ENCODE measurements around the gene DHX29. TPM values are rescaled to one million over a fixed set of nuclear protein-coding genes. Genes with fewer than 3 reads are reported as not detected.

The DHX29 gene
- total RNA-seq, 1 experiment from 2014 or later = 30.1 TPM

- no TSS peak for BruUV-seq (replicated peaks)
- ChIA-PET CTCF (no interaction called here), POLR2A (no interaction called here)
- TF ChIP-seq CTCF (IDR thresholded peaks at IDR 0.05) = no peak
- no peak for TF ChIP-seq TCF7L2 (IDR thresholded peaks at IDR 0.05; ENCODE audit: low read depth, low read length)
- no peak for TF ChIP-seq POLR2AphosphoS5 (IDR thresholded peaks at IDR 0.05; ENCODE audit: low read depth, low read length)
- no peak for TF ChIP-seq REST (IDR thresholded peaks at IDR 0.05; ENCODE audit: insufficient read depth in 1 of 2, low read depth in 2 of 2, low read length in 1 of 2)
- TF ChIP-seq SIN3A (IDR thresholded peaks at IDR 0.05; ENCODE audit: borderline replicate concordance, insufficient read depth, low read depth, low read length) = no peak
- in situ Hi-C loops (cut with HindIII; ENCODE audit: low pct_unique_long_range_greater_than_20kb, low sequenced_read_pairs) = no loop called here
- Histone ChIP-seq H3K9me3 (ENCODE audit: control insufficient read depth, insufficient read depth, low read depth, low read length) (no peaks in the 10 kb centered on the region), H3K4me1 (ENCODE audit: control insufficient read depth, insufficient read depth, low read length) (no peaks in the 10 kb centered on the region), H3K27ac (ENCODE audit: low read length) (no peak overlapping the region), H3K27me3 (ENCODE audit: control insufficient read depth, insufficient read depth, low read length) (no peaks in the 10 kb centered on the region), H3K36me3 (ENCODE audit: control insufficient read depth, insufficient read depth, low read length) (no peaks in the 10 kb centered on the region), H3K4me3 (ENCODE audit: low read depth in 2 of 2, low read length in 2 of 2) (no peak overlapping the region)
- DNase-seq (ENCODE audit: low read depth, low spot score) = no peak
- no peak for ATAC-seq
- intact Hi-C loops (cut with micrococcal nuclease; ENCODE audit: unreplicated experiment) = no loop called here
Observed at GRCh38 chr5:55219770-55220169, 87.7 kb downstream of the DHX29 start.

GRCh38 chr5:55218967-55219366 lies 88.5 kb downstream of the DHX29 start:
- H3K4me1 ChIP-seq (ENCODE audit: control insufficient read depth, insufficient read depth, low read length) = no peaks in the 10 kb centered on the region
- no peaks in the 10 kb centered on the region for H3K27me3 ChIP-seq (ENCODE audit: control insufficient read depth, insufficient read depth, low read length)
- no peak overlapping the region for H3K27ac ChIP-seq (ENCODE audit: low read length)
- intact Hi-C loops (cut with micrococcal nuclease; ENCODE audit: unreplicated experiment) = no loop called here
- BruUV-seq (replicated peaks) = no TSS peak
- no peak overlapping the region for H3K4me3 ChIP-seq (ENCODE audit: low read depth in 2 of 2, low read length in 2 of 2)
- in situ Hi-C loops (cut with HindIII; ENCODE audit: low pct_unique_long_range_greater_than_20kb, low sequenced_read_pairs) = no loop called here
- no peak for DNase-seq (ENCODE audit: low read depth, low spot score)
- H3K9me3 ChIP-seq (ENCODE audit: control insufficient read depth, insufficient read depth, low read depth, low read length) = no peaks in the 10 kb centered on the region
- no peak for ATAC-seq
- CTCF ChIA-PET = no interaction called here
- no peaks in the 10 kb centered on the region for H3K36me3 ChIP-seq (ENCODE audit: control insufficient read depth, insufficient read depth, low read length)
- POLR2A ChIA-PET = no interaction called here
- TF ChIP-seq SIN3A (IDR thresholded peaks at IDR 0.05; ENCODE audit: borderline replicate concordance, insufficient read depth, low read depth, low read length) (no peak), REST (IDR thresholded peaks at IDR 0.05; ENCODE audit: insufficient read depth in 1 of 2, low read depth in 2 of 2, low read length in 1 of 2) (no peak), TCF7L2 (IDR thresholded peaks at IDR 0.05; ENCODE audit: low read depth, low read length) (no peak), POLR2AphosphoS5 (IDR thresholded peaks at IDR 0.05; ENCODE audit: low read depth, low read length) (no peak), CTCF (IDR thresholded peaks at IDR 0.05) (no peak)

Measured in Panc1 (cell line).